NCI-H2196 treated with DMSO at 0.1 percent for 48 hours (cell line): ENCODE results near the gene HHLA2.
"Not testable (repeated sequence)": the region's sequence is repeated elsewhere in the genome, so short reads cannot be mapped to it uniquely, and the experiment has no call there.

Source experiments
- DNase-seq: peaks from one replicate; lab custom pipeline; 2025; ENCODE audit not compliant: unreplicated experiment; lab: John Stamatoyannopoulos, UW

HHLA2 gene, protein sequence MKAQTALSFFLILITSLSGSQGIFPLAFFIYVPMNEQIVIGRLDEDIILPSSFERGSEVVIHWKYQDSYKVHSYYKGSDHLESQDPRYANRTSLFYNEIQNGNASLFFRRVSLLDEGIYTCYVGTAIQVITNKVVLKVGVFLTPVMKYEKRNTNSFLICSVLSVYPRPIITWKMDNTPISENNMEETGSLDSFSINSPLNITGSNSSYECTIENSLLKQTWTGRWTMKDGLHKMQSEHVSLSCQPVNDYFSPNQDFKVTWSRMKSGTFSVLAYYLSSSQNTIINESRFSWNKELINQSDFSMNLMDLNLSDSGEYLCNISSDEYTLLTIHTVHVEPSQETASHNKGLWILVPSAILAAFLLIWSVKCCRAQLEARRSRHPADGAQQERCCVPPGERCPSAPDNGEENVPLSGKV

DNA sequence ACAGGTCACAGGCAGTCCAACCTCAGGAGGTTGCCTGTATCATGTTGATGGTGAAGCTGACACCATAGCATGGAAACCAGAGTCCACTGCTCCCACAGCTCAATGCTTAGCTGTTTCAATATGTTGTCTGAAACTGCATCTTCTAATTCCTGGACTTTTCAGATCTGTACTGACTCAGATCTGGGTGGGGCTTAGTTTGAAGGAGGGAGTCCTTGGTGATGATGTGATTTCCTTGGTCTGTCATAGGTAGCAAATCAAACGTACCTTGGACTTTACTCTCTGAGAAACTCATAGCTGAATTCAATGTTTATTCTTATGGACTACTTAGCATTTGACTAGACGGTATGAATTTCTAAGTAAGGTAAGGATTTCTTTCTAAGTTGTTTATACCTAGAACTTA lies at the start of gene HHLA2:
TSS of gene HHLA2 (plus strand) at position 310 of the 400 bp plus-strand sequence. CDS start 55,266 bp downstream, outside the sequence.
- DNase-seq = no peak

DNA sequence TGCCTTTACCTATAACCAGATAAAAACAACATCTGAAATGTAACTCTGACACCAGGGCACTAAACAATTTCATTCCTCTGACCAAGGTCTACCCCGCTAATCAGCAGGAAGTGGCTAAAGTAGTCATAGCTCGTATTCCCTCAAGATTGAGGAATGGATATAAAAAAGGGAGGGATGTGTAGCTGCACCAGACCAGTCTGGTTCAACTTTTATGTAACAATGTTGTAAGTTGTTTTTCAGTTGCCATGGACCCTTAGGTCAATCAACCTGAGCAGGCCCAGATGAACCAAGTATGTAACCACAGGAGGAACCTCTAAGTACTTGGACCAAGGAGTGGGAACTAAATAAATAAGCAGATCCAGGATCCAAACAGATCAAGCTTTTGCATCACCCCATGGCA lies 45.7 kb upstream of the HHLA2 start:
- no peak for DNase-seq

DNA sequence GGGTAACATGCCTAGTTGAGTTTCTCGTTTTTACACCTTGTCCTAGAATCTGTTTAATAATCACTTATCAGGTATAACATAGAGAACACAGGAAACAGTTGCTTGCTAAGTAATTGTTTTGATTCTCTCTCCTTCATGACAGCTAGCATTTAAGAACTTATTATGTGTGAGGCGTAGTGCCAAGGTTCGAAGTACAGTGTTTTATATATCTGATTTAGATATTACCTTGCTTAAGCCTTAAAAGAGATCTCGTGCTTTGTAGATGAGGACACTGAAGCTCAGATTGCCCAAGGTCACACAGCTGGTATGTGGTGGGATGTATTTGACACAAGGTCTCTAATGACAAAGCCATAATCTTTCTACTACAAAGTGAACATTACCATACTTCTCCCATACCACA lies 45.1 kb upstream of the HHLA2 start:
- DNase-seq = no peak

DNA sequence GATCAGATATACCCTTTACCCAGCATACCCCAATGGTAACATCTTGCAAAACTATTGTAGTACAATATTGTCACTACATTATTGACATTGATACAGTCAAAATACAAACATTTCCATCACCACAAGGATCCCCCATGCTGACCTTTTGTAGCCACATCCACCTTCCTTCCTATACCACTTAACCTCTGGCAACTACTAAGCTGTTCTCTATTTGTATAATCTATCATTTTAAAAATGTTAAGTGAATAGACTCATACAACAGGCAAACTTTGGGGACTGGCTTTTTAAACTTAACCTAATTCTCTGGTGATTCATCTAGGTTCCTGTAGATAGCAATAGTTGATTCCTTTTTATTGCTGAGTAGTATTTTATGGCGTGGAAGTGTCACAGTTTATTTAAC lies 44.5 kb upstream of the HHLA2 start:
- no peak for DNase-seq

DNA sequence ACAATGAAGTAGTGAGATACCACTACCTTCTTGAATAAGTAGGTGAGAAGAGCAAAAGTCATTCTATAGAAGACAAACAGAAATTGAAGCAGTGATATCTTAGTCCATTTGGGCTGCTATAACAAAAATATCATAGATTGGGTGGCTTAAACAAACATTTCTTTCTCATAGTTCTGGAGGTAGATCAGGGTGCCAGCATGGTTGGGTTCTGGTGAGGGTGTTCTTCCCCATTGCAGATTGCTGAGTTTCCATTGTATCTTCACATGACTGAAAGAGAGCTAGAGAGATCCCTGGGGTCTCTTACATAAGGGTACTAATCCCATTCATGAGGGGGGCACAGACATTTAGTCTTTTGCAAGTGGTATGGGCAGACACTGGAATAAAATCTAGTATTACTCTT lies 41.2 kb upstream of the HHLA2 start:
- DNase-seq = no peak

DNA sequence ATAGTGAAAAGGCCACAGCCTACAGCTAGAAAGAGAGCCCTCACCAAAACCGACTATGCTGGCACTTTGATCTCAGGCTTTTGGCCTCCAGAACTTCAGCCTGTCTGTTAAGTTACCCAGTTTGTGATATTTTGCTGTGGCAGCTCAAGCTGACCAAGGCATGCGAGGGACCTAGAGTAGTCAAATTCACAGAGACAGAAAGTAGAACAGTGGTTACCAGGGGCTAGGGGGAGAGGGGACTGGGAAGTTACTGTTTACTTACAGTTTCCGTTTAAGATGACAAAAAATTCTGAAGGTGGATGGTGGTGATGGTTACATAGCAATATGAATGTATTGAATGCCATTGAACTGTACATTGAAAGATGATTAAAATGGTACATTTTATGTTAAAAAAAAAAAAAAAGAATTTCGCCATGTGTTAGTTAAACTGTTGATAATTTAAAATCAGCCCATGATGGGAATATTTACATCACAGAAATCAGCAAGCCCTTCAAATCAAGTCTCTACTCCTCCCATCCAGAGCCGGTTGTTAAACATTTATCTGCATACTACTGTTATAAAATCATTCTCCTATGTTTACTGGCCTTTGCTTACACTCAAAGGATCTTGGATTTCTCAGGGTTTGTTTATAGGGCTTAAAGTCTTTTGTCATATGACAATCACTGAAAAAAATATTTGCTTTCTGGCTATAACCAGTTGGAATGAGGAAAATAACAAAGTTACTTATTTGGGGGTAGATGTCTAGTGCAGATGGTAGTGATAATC lies 31.6 kb upstream of the HHLA2 start:
- not testable (repeated sequence) for DNase-seq

DNA sequence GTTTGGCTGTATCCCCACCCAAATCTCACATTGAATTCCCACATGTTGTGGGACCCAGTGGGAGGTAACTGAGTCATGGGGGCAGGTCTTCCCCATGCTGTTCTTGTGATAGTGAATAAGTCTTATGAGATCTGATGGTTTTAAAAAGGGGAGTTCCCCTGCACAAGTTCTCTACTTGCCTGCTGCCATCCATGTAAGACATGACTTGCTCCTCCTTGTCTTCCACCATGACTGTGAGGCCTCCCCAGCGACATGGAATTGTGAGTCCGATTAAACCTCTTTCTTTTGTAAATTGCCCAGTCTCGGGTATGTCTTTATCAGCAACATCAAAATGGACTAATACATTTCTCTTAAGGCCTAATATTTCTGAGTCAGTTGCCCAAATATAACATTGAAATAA lies 28.1 kb upstream of the HHLA2 start:
- not testable (repeated sequence) for DNase-seq

DNA sequence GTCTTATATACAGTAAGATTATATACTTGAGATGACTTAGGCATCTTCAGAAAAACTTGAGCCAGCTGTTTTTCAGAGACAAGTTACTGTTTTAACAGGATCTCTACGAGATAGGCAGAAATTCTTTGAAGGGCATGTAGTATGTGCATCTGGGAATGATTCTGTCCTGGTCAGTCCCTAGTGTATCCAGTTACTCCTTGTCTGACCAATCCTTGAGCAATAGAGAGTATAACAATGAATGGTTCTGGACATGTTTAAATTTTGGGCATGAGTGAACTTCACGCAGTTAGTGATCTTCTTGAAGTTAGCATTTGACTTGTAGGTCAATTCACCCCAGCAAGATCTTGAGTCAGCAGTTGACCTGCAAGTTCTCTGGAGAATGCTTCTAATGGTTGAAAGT lies 24.7 kb upstream of the HHLA2 start:
- DNase-seq = no peak

DNA sequence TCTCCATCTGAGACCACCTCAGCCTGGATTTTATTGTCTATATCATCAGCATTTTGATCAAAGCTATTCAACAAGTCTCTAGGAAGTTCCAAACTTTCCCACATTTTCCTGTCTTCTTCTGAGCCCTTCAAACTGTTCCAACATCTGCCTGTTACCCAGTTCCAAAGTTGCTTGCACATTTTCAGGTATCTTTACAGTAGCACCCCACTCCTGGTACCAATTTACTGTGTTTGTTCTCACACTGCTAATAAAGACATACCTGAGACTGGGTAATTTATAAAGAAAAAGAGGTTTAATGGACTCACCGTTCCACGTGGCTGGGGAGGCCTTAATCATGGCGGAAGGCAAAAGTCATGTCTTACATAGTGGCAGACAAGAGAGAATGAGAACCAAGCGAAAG lies 17.3 kb upstream of the HHLA2 start:
- DNase-seq = not testable (repeated sequence)

DNA sequence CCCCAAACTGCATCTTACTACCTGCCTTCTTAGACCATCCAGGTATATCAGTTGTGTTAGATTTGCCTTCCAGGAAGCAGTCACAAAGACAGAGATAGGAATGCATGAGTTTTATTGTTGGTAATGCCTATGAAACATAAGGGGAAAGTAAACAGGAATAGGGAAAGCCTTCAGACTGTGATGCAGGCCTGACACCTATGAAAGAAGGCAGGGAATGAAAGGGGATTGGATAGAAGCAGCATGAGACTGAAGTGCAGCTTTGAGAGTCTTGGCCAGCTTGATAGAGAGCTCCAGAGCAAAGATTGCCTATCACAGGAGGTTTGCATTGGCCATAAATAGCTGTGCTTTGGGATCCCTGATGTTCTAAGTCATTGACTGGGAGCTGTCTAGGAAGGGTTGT lies 15.9 kb upstream of the HHLA2 start:
- no peak for DNase-seq

DNA sequence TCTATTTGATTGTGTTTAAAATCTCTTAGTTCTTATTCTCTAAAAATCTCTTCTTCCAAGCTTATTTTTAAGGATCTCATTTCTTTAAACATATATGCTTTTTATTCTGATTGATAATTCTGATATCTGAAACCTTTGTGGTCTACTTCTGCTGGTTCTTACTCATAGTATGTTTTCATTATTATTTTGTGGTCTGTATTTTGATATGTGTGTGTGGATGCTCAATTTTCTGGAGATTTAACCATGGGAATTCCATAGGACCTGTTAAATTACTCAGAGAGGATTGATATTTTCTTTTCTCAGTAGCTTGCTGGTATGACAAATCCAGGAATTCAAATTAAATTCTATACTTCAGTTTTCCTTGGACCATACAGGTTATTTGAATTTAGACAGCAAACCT lies 14.7 kb upstream of the HHLA2 start:
- DNase-seq = no peak

DNA sequence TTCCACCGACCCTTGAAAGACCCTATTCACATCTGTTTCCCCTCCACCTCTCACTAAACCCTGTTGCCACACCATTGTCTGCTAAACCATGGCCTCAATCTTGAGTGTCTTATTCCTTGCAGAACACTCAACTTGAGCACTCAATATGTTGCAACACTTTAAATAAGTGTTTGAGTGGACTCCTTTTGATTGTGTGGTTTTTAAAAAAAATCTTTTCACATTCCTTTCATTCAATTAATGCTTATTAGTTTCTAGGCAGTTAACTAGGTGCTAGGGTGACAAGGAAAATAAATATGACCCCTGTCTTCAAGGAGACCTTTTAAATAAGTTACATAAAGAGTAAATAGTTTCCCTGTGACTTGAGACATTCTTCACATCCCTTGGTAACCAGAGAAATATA lies 13.3 kb upstream of the HHLA2 start:
- DNase-seq = no peak

DNA sequence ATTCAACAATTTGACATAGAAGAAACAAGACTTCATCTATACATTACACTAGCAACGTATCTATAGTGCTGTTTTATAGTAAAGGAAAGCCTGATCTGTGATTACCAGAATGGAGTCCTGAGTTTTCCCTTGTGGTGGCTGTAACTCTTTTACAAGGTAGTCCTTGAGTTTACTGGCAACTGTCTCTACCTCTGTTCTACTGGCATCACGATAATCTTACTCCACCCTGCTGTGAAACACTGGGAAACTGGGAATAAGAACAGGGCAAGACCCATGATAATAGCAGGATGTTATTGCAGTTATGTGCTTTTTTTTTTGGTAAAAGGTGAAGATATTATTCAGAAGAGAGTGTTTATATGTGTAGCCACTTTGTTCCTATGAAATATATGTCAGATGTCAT lies 12.4 kb upstream of the HHLA2 start:
- DNase-seq = no peak

DNA sequence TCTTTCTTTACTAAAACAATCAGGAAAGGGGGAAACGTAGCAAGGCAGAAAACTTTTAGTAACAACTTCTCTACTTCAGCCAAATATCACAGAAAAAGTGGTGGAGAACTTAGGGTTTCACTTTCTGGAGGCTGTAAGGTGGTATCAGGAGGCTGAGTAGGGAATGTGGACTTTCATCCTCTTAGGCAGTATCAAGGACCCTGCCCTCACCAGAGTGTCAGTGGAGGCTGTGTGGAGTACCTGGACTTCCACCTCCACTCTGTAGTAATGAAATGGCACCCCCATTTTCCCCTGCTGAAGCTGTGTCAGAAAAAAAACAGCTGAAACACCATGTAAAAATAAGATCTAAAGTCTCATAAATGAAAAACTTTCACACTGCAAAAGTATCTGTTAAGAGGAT lies 11.2 kb upstream of the HHLA2 start:
- DNase-seq = no peak

DNA sequence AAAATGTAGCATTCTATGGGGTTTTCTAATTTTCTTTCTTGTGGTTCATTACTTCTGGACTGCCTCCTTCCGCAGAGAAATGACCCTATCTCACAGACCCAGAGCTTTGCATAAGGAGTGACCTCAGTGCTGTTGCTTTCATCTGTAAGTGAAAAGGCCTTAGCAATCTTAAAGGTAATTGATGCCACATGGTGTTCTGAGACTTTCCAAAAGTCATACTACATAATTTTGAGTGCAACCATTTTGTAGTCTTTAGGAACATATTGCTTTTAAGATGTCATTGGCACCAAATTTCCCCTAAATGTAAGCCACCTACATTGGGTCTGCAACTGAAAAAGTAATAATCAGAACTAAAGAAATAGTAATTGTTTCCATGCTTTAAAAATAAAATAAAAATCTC lies 9.2 kb upstream of the HHLA2 start:
- no peak for DNase-seq

DNA sequence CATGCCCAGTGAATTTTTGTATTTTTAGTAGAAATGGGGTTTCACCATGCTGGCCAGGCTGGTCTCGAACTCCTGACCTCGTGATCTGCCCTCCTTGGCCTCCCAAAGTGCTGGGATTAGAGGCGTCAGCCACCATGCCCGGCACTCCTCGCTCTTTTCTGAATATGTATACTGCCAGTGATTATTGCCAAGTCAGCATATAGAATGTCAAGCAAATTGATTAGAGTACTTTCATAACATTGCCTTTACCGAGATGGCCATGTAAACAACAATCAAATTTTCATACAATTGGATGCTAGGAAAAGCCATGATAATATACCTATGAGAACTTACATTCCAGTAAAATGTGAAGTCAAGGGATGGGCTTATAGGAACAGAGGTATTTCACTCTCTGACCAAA lies 8.2 kb upstream of the HHLA2 start:
- not testable (repeated sequence) for DNase-seq

DNA sequence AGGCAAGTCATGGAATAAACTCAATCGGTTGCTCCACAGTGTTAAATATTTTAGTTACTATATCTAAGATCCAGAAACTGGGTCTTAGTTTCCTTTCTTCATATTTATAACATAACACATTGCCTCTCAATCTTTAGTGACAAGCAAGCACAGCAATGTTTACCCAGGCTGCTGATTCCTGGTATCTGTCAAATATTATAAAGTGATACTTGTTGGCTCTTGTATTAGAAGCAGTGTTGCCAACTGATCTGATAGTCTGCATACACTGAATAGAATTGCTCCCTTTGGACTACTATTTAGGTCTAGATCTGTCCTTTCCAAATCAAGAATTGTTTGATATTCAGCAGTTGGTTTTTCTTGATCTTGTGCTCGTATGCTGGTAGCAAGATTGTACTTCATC lies 7.2 kb upstream of the HHLA2 start:
- DNase-seq = no peak

DNA sequence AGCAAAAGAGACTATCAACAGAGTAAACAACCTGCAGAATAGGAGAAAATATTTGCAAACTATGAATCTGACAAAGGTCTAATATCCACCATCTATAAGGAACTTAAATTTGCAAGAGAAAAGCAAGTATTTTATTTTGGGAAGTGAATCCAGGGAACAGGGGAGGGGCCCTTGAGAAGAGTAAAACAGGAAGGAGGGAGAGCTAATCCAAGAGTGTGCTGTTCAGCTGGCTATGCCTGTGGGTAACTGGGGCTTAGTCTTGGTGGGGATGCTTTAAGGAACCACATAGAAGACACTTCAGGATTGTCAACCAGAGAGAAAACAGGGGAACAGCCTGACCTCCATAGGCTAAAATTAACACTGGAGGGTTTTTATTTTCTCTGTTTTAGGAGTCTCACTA lies 3.9 kb upstream of the HHLA2 start:
- no peak for DNase-seq

DNA sequence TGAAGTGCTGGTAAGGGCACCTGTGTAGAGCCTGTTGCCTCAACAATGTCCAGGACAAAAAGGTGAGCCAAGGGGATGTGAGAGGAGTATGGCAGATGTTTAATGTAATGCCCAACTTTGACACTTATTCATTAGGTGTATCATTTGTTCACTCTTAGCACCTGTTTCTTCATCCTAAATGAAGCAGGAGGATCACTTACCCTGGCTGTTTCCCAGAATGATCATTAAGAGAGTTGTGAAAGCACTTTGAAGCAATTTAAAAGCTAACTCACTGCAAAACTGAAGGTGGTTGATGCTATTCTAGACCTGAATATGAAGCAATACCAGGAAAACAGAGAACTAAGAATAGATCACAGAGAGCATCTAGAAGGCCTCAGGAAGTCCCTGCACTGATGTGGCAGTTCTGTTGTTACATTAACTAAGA lies 3.4 kb upstream of the HHLA2 start:
- DNase-seq = no peak

DNA sequence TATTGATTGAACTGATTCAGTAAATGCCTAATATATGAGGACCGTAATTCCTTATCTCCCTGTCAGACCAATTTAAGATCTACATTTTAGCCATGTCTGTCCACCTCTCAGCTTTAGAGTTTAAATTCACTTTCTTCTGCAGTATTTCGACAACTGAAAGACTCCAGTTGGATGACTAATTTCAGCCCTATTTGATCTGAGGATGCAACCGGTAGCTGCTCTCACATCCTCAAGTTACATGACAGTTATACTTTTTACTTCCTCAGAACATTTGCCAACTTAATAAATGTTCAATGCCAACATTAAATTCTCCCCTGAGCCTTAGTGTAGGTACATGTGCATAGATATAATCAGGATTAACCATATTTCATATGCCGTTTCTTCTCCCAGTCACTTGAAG lies 2.5 kb upstream of the HHLA2 start:
- no peak for DNase-seq

DNA sequence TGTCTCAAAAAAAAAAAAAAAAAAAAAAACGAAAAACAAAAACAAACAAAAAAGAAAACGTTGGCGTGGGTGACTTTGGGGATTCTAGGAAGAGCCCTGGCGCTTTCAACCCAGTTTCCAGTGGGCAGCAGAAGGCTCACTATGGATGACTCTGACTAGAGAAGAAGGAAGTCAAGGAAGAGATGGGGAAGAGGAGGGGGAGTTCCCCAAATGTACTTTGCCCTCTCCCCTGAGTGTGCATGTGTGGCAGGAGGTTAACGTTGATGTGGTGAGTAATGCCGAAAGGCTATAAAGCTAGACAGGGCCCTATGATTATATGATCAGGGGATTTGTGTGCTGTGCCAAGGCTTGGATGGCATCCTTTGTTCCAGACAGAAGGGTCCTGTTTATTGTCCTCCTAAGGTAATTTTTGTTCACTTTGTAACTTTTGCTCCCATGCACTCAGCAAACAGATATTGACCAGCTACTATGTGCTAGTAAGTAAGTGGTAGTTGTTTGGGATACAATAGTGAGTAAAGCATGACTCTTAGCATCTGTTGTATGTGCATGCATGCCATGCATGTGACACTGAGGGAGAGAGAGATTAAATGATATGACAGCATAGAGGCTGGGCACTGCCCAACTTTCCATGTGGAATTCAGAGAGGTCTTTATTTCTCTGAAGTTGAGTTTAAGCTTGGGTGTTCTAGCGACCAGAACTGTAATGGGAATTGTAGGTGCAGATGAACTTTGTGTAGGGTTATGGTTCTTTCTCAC lies 750 bp upstream of the HHLA2 start:
- no peak for DNase-seq

DNA sequence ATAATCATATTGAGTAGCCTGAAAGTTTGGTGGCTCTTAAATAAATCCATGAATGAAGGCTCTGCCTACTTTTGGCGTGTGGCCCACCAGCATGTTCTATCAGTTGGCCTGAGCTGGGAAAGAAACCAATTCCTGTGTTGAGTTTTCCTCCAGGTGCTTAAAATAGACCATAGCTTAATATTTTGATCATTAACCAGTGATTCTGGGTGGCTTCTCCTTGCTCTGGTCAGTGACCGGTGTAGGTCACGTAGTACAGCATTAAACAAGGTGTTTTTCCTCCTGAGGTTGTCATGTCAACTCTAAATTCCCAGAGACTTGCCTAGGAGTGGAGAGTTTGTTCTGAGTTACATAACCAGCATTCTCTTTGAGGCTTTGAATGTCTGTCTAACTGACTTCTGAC lies 1.3 kb downstream of the HHLA2 start:
- no peak for DNase-seq
